22Rv1 (cell line): ENCODE data around the gene DNAJB1.

Experiments
- H3K27ac ChIP-seq: fragments of 450-650 bp; 2 replicates; pipeline ENCODE4 v1.5.1; 2017
- ZFX ChIP-seq: fragments of 450-650 bp; IDR thresholded peaks from 2 replicates; pipeline ENCODE4 v1.6.1; 2017; ENCODE audit warnings: antibody characterized with exemption, borderline replicate concordance
- TF ChIP-seq, protein P1 (sequence below): fragments of 450-650 bp; IDR thresholded peaks from 2 replicates; pipeline ENCODE4 v1.5.1; 2017; ENCODE audit warnings: mild to moderate bottlenecking

Gene DNAJB1

DNA sequence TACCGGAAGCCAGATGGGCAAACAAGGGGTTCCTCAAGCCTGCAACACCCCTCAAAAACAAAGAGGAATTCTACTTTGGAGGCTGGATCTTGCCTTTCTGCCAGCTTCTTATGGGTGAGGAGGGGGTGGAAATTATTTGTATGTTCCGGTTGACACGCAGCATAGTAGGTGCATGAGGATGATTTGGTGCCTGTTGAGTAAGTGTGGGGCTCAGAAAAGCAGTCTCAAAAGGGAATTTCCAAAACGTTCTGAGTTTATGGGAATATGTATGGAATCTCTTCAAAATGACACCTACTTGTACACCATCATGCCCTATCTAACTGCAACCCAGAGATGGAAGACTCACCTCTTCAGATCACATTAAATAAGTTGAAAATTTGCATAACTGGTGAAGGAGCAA is 8.2 kb upstream of the DNAJB1 start:
- TF ChIP-seq ZFX = no peak
- TF ChIP-seq, protein P1, sequence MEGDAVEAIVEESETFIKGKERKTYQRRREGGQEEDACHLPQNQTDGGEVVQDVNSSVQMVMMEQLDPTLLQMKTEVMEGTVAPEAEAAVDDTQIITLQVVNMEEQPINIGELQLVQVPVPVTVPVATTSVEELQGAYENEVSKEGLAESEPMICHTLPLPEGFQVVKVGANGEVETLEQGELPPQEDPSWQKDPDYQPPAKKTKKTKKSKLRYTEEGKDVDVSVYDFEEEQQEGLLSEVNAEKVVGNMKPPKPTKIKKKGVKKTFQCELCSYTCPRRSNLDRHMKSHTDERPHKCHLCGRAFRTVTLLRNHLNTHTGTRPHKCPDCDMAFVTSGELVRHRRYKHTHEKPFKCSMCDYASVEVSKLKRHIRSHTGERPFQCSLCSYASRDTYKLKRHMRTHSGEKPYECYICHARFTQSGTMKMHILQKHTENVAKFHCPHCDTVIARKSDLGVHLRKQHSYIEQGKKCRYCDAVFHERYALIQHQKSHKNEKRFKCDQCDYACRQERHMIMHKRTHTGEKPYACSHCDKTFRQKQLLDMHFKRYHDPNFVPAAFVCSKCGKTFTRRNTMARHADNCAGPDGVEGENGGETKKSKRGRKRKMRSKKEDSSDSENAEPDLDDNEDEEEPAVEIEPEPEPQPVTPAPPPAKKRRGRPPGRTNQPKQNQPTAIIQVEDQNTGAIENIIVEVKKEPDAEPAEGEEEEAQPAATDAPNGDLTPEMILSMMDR = no peak
- no peak overlapping the region for H3K27ac ChIP-seq

DNA sequence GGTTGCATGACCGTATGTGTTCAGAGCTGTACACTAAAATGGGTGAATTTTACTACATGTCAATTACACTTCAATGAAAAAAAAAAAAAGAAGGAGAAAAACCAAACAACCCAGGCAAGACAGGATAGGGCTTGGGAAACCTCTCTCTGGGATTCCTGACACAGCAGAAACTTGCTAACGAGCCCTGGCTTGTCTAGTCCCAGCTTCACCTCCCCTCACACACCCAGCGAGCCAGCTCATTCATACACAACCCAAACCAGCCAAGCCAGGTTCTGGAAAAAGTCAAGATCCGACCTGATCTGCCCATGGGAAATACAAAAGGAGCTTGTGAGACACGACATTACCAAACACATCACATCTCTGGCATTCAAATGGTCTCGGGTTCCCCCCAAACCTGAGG is 7.5 kb upstream of the DNAJB1 start:
- no peak overlapping the region for H3K27ac ChIP-seq
- no peak for TF ChIP-seq ZFX
- TF ChIP-seq, protein P1 = no peak

DNA sequence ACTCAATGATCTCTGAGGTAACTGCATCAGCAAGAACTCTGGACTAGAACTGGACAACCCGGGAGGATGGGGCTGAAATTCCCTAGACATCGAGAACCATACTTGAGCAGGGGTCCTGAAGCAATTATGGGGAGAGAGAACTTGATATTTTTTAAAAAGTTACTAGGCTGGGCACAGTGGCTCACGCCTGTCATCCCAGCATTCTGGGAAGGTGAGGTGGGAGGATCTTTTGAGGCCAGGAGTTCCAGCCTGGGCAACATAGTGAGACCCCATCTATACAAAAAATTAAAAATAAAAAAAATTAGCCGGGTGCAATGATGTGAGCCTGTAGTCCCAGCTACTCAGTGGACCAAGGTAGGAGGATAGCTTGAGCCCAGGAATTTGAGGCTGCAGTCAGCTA is 2.3 kb upstream of the DNAJB1 start:
- TF ChIP-seq, protein P1 = no peak
- no peak for TF ChIP-seq ZFX
- H3K27ac ChIP-seq = peak overlapping the region; percentile 92

DNA sequence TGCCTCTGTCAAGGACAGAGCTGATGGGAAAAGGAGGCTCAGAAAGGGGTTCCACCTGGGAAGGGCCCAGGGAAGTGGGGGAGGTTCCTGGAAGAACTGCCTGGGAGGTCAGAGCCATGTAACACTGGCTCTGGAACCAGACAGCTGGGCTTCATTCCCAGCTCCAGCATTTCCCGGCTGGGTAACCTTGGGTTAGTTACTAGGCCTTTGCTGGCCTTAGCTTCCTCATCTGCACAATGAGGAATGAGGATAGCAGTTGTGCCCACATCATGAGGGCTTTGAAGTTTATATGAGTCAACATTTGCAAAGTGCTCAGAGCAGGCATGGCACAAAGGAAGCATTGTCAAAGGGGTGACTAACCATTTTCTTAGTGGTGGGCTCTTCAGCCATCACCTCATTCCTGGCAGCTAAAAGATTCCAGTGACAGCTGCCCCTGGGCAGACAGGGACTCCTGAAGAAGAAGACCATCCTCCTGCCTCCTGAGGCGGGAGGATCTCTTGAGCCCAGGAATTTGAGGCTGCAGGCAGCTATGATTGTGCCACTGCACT is 1.7 kb upstream of the DNAJB1 start:
- peak overlapping the region; percentile 92 for H3K27ac ChIP-seq
- TF ChIP-seq, protein P1 = no peak
- no peak for TF ChIP-seq ZFX

DNA sequence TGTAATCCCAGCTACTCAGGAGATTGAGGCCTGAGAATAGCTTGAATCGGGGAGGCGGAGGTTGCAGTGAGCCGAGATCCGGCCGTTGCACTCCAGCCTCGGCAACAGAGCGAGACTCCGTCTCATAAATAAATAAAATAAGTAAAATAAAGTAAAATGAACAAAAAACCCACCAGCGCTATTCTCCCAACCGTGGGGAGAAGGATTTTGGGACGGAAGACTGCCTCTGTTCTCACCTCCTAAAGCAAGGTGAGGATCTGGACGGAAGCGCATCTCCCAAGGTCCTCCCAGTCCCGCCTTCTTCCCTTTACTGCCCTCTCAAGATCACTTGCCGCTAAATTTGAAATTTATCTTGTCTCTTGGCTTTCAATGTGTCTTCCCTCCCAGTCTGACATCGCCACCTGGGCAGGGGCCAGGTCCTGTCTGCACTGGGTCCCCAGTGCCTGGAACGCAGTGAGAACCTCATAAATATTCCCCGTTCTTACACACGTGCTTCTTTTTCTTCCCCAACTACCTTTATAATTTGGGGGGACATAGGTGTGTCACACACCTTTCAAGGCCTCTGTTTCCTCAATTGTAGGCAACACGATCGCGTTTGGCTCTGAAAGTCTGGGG is 1.2 kb upstream of the DNAJB1 start:
- no peak for TF ChIP-seq ZFX
- TF ChIP-seq, protein P1 = no peak
- H3K27ac ChIP-seq = peak overlapping the region; percentile 92

DNA sequence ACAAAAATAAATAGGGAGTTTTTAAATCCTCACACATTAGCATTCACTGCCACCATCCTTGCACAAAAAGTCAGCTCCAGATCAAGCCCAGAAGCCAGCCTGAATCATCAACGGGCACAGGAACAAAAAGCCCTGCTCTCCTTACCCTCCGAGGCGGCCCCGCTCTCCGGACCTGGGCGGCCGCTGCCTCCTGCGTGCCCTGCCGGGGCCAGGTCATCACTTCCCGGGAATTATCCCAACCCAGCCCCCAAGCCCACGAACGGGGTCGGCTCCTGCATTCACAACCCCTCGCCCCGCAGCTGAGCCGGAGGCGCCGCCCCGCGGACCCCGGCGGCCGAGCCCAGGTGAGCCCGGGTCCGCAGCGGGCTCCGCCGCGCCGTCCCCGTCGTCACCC is 754 bp downstream of the DNAJB1 start:
- no peak for TF ChIP-seq ZFX
- TF ChIP-seq, protein P1 = no peak
- peak overlapping the region; percentile 92 for H3K27ac ChIP-seq

DNA sequence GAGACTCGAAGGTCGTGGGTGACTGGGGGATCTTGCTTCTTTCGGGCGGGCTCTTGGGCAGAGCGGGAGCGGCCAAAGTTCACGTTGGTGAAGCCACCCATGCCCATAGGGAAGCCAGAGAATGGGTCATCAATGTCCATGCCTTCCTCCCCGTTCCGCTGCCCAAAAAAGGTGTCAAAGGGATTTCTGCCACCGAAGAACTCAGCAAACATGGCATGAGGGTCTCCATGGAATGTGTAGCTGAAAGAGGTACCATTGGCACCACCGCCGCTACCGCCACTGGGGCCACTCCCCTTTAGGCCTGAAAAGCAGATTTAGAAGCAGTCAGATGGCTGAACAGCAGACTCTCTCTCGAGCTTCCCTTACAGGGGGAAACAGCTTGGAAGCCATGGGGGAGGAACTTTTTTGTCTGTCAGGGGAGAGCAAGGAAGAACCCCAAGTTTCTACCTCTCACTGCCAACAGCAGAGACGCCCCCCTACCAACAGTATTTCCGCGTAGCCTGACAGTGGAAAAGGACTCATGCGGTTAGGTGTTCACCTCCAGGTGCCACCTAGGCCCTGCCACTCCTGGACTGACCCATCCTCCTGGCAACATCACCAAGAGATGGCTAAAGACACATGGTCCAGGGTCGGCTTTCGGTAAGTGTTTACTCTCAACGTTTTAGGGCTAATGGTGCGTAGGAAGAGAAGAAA is 1.3 kb downstream of the DNAJB1 start:
- H3K27ac ChIP-seq = peak overlapping the region; percentile 92
- TF ChIP-seq, protein P1 = no peak
- no peak for TF ChIP-seq ZFX
